Liver (tissue), 3 donors: ENCODE data around the gene SMG7.

Experiments used
- CTCF ChIP-seq: fragments of 150-350 bp; IDR thresholded peaks from 2 replicates; pipeline ENCODE4 v1.5.1; 2017; ENCODE audit warnings: improper control_type of control experiment, low read depth, low read length; ENCODE audit not compliant: missing input control
- TAF1 ChIP-seq: conservative IDR thresholded peaks from 2 replicates; pipeline ENCODE4 v1.6.1; 2016; ENCODE audit warnings: antibody characterized with exemption, mild to moderate bottlenecking
- donor health status: healthy.
- donor health status: healthy.

- TF ChIP-seq CTCF (no peak), TAF1 (no peak)
These were observed 61.4 kb downstream of the SMG7 start for GRCh38 chr1:183533617-183534174.
